NB4 (cell line): ENCODE data around the gene PDE3A.

Experiments used
- DNase-seq: peaks from one replicate; pipeline ENCODE4 v3.0.0; 2010; ENCODE audit warnings: low read depth
- H3K4me3 ChIP-seq: one replicate; pipeline ENCODE4 v1.5.1; 2011; ENCODE audit warnings: mild to moderate bottlenecking, low read depth, low read length, moderate library complexity
- MYC ChIP-seq: IDR thresholded peaks from 2 replicates; pipeline ENCODE4 v1.6.1; 2011; ENCODE audit warnings: low read depth, low read length
- POLR2A ChIP-seq: IDR thresholded peaks from 2 replicates; pipeline ENCODE4 v1.6.1; 2011; ENCODE audit warnings: mild to moderate bottlenecking; ENCODE audit not compliant: insufficient read length; ENCODE audit errors: extremely low read depth
- TF ChIP-seq, protein P1 (sequence below): IDR thresholded peaks from 2 replicates; pipeline ENCODE4 v1.6.1; 2011; ENCODE audit warnings: low read depth, low read length
- TF ChIP-seq, protein P2 (sequence below): IDR thresholded peaks from one replicate; pipeline ENCODE4 v1.5.1; 2012; ENCODE audit warnings: low read depth, low read length

The PDE3A gene

DNA sequence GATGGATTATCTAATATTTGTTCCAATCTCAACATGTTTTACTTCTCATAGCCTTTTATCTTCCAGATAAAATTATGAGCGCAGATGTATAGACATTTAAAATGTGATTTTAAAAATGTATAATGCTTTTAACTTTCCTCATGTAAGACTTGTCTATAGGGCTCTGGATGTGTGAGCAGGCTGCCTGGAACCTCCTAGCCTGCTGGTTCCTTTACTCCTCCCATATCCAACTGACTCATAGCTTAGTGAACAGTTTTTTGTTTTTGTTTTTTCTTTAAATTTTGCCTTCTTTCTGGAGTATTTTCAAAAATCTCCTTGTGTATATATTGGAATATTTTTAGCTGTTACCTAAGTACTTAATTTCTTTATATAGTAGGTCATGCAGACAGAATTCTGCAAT is 115.4 kb downstream of the PDE3A start:
- TF ChIP-seq POLR2A (no peak), MYC (no peak)
- TF ChIP-seq, protein P1, sequence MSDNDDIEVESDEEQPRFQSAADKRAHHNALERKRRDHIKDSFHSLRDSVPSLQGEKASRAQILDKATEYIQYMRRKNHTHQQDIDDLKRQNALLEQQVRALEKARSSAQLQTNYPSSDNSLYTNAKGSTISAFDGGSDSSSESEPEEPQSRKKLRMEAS, result no peak
- TF ChIP-seq, protein P2, sequence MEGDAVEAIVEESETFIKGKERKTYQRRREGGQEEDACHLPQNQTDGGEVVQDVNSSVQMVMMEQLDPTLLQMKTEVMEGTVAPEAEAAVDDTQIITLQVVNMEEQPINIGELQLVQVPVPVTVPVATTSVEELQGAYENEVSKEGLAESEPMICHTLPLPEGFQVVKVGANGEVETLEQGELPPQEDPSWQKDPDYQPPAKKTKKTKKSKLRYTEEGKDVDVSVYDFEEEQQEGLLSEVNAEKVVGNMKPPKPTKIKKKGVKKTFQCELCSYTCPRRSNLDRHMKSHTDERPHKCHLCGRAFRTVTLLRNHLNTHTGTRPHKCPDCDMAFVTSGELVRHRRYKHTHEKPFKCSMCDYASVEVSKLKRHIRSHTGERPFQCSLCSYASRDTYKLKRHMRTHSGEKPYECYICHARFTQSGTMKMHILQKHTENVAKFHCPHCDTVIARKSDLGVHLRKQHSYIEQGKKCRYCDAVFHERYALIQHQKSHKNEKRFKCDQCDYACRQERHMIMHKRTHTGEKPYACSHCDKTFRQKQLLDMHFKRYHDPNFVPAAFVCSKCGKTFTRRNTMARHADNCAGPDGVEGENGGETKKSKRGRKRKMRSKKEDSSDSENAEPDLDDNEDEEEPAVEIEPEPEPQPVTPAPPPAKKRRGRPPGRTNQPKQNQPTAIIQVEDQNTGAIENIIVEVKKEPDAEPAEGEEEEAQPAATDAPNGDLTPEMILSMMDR, result no peak
- DNase-seq, result no peak
- H3K4me3 ChIP-seq, result no peak overlapping the region

DNA sequence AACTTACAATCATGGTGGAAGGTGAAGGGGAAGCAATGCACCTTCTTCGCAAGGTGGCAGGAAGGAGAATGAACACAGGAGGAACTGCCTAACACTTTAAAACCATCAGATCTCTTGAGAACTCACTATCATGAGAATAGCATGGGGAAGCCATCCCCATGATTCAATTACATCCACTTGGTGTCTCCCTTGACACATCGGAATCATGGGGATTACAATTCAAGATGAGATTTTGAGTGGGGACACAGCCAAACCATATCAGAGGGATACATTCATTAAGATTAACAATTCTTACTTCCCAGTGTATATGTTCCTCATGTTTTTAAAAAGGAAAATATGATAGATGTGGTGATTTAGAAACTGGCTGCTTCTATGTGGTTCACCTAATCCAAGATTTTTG is 117.9 kb downstream of the PDE3A start:
- TF ChIP-seq, protein P2, result no peak
- TF ChIP-seq POLR2A, result no peak
- no peak overlapping the region for H3K4me3 ChIP-seq
- peak; percentile 24 for DNase-seq

DNA sequence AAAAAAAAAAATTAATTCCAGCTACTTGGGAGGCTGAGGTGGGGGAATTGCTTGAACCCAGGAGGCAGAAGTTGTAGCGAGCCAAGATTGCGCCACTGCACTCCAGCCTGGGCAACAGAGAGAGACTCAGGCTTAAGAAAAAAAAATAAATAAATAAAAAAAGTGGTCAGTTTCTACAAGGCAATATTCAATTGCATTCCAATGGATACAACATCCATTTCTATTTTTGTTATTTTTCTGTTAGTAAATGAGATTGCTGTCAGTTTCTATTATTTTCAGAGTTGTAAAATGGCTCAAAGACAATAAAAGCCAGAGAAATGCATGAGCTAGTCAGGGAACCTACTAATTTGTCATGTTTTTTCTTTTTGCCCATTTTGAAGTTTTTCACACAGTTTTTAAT is 119.2 kb downstream of the PDE3A start:
- H3K4me3 ChIP-seq, result no peak overlapping the region
- DNase-seq, result no peak
- TF ChIP-seq, protein P1, result no peak
- no peak for TF ChIP-seq MYC
- TF ChIP-seq, protein P2, result no peak
- TF ChIP-seq POLR2A, result no peak

DNA sequence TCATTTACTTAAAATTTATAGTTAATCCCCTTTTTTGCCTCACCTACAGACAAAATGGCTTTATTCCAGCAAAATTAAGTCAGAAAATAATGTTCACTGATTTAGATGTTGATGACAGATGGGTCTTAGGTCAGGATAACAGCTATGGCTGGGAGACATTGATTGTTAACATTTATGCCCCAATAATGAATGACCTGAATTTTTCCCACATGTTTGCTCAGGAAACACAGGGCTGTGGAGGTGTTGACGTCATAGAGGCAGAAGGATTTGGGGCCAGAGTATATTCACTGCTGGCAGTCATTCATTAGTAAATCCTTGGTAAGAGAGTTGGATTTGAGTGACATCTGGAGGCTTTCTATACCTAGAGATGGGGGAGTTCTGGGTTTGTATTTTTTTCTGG is 121.3 kb downstream of the PDE3A start:
- H3K4me3 ChIP-seq, result no peak overlapping the region
- TF ChIP-seq MYC (no peak), POLR2A (no peak)
- TF ChIP-seq, protein P2, result no peak
- TF ChIP-seq, protein P1, result no peak
- no peak for DNase-seq

DNA sequence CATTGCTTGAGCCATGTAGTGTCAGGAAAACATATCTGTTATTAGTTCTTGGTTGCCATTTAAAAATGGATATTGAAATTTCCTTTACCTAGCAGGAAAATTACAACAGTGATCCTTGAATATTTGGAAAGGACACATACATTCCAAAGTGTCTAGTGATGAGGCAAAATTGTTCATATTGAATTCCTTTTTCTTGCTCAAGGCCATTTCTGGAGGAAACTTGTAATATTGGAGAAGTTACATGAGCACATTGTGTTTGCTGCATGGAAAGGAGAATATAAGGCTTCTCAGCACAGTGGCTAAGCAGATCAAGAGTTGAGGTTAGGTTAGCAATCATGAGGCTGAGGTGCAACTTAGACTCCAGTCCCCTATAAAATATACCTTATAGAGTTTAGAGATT is 121.9 kb downstream of the PDE3A start:
- H3K4me3 ChIP-seq, result no peak overlapping the region
- TF ChIP-seq, protein P1, result no peak
- TF ChIP-seq POLR2A (no peak), MYC (no peak)
- TF ChIP-seq, protein P2, result no peak
- no peak for DNase-seq

DNA sequence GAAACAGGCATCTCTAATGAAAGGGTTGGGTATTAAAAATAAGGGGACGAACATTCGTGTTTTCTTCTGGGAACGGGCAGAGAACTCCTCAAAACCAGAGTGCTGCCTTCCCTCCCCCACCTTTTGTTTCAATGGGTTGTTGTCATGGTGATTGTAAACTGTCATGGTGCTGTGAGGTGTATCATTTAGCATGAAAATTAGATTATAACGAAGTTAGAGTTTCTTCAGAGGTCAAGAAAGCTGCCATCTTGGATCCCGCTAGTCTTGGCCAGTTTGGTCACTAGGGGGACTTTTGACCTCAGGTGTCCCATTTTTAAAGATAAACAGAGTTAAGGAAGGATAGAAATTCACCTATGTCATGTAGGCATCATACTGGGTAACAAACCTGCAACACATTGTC is 123.0 kb downstream of the PDE3A start:
- DNase-seq, result no peak
- TF ChIP-seq, protein P2, result peak; percentile 3
- TF ChIP-seq, protein P1, result no peak
- no peak overlapping the region for H3K4me3 ChIP-seq
